HCT116 (cell line): ENCODE data around the gene CCP110. TPM values are rescaled to one million over a fixed set of nuclear protein-coding genes. Genes with fewer than 3 reads are reported as not detected.

ENCODE experiments used
- ATAC-seq: fragments of 200-7000 bp; cut with Tn5 transposase; 2 replicates; pipeline ENCODE4 v1.9.1; 2020; ENCODE audit warnings: mild to moderate bottlenecking, moderate library complexity
- BruUV-seq: library from RNA; stranded (reverse); fragments of 400-500 nt; replicated peaks from 2 replicates; lab custom pipeline; 2021; lab: Mats Ljungman, UMichigan
- CTCF ChIA-PET: fragments of 300-600 bp; sonication (Branson Sonifier 250); formaldehyde crosslinking; loops from one replicate; lab custom pipeline; 2021; ENCODE audit warnings: antibody characterized with exemption; lab: Charles Lee
- POLR2A ChIA-PET: fragments of 300-600, 350-600 bp; sonication (Branson Sonifier 250); formaldehyde crosslinking; loops from one replicate; lab custom pipeline; 2021; ENCODE audit warnings: antibody characterized with exemption; lab: Charles Lee
- RAD21 ChIA-PET, 2 experiments: fragments of 300-600 bp; sonication (Branson Sonifier 250); formaldehyde crosslinking; loops; one replicate each; lab custom pipeline; 2023; ENCODE audit warnings: low total read pairs in 2 of 2; ENCODE audit not compliant: uncharacterized antibody in 2 of 2, unreplicated experiment in 2 of 2, low non-redundant PET in 1 of 2; lab: Charles Lee
- DNase-seq: peaks from one replicate; pipeline ENCODE4 v3.0.0-alpha.2; 2010; ENCODE audit warnings: low read depth, low spot score
- H2AFZ ChIP-seq: fragments of 200-600 bp; shearing (Covaris generic), sonication (generic); 2 replicates; pipeline ENCODE4 v1.6.1; 2017; ENCODE audit warnings: low read depth, mixed run types, mixed read lengths, antibody characterized with exemption, low read length; ENCODE audit not compliant: poor library complexity, severe bottlenecking
- H3K27ac ChIP-seq: 2 replicates; pipeline ENCODE4 v1.5.1; 2012; ENCODE audit warnings: low read depth, low read length
- H3K27me3 ChIP-seq: fragments of 200-600 bp; sonication (generic); 2 replicates; pipeline ENCODE4 v1.6.1; 2016; ENCODE audit warnings: mixed run types, low read length, mixed read lengths; ENCODE audit not compliant: insufficient read depth
- H3K36me3 ChIP-seq, 2 experiments: fragments of 200-500 bp in 1 of 2; fragments of 200-600 bp in 1 of 2; sonication (Bioruptor generic) in 1 of 2; sonication (generic) in 1 of 2; 2 replicates each; pipeline versions ENCODE4 v1.5.1 to v1.6.1; 2014 to 2016; ENCODE audit warnings: low read length in 2 of 2, inconsistent platforms in 1 of 2, mixed read lengths in 1 of 2, mixed run types in 1 of 2; ENCODE audit not compliant: insufficient read depth in 2 of 2, control insufficient read depth in 1 of 2
- H3K4me1 ChIP-seq, 2 experiments: fragments of 200-600 bp in 1 of 2; sonication (generic) in 1 of 2; 2 replicates each; pipeline versions ENCODE4 v1.5.1 to v1.6.1; 2012 to 2017; ENCODE audit warnings: low read length in 2 of 2, inconsistent platforms in 1 of 2, mild to moderate bottlenecking in 1 of 2, mixed read lengths in 1 of 2, mixed run types in 1 of 2, moderate library complexity in 1 of 2; ENCODE audit not compliant: insufficient read depth in 2 of 2, control insufficient read depth in 1 of 2
- H3K4me2 ChIP-seq: fragments of 200-600 bp; sonication (generic); 2 replicates; pipeline ENCODE4 v1.6.1; 2017; ENCODE audit warnings: mixed run types, low read length, mixed read lengths
- H3K4me3 ChIP-seq, 2 experiments: fragments of 200-600 bp in 1 of 2; sonication (generic) in 1 of 2; replicated peaks in 1 of 2; 2 replicates each; pipeline ENCODE4 v1.5.1; 2011 to 2016; ENCODE audit warnings: low read length in 2 of 2, control low read depth in 1 of 2, low read depth in 1 of 2, mild to moderate bottlenecking in 1 of 2, mixed read lengths in 1 of 2, mixed run types in 1 of 2
- H3K79me2 ChIP-seq: fragments of 200-600 bp; sonication (generic); 2 replicates; pipeline ENCODE4 v1.6.1; 2017; ENCODE audit warnings: mild to moderate bottlenecking, mixed run types, low read length, moderate library complexity, mixed read lengths; ENCODE audit not compliant: insufficient read depth
- H3K9ac ChIP-seq: fragments of 200-600 bp; sonication (generic); 2 replicates; pipeline ENCODE4 v1.6.1; 2016; ENCODE audit warnings: low read length, mixed read lengths
- H3K9me2 ChIP-seq: fragments of 200-600 bp; sonication (generic), shearing (Covaris generic); 2 replicates; pipeline ENCODE4 v1.6.1; 2017; ENCODE audit warnings: mixed run types, mild to moderate bottlenecking, moderate library complexity; ENCODE audit not compliant: insufficient read depth
- H3K9me3 ChIP-seq, 2 experiments: fragments of 200-500 bp in 1 of 2; fragments of 200-600 bp in 1 of 2; sonication (Bioruptor generic) in 1 of 2; sonication (generic) in 1 of 2; 2 replicates each; pipeline ENCODE4 v1.6.1; 2014 to 2017; ENCODE audit warnings: low read length in 2 of 2, mixed read lengths in 2 of 2, inconsistent platforms in 1 of 2, low read depth in 1 of 2, mild to moderate bottlenecking in 1 of 2, mixed run types in 1 of 2, moderate library complexity in 1 of 2; ENCODE audit not compliant: control insufficient read depth in 1 of 2, insufficient read depth in 1 of 2
- H4K20me1 ChIP-seq: fragments of 200-600 bp; sonication (generic), shearing (Covaris generic); 2 replicates; pipeline ENCODE4 v1.6.1; 2017; ENCODE audit warnings: mixed run types, mild to moderate bottlenecking, moderate library complexity; ENCODE audit not compliant: insufficient read depth
- CEBPB ChIP-seq: IDR thresholded peaks from 2 replicates; pipeline ENCODE4 v1.6.1; 2012; ENCODE audit warnings: low read depth
- CTCF ChIP-seq, 3 experiments: fragments of 200-600 bp in 1 of 3; sonication (generic) in 1 of 3; IDR thresholded peaks in 2 of 3; conservative IDR thresholded peaks in 1 of 3; 2 replicates each; pipeline ENCODE4 v1.5.1; 2012 to 2017; ENCODE audit warnings: low read depth in 2 of 3, low read length in 2 of 3, antibody characterized with exemption in 1 of 3, borderline replicate concordance in 1 of 3, control low read depth in 1 of 3, mild to moderate bottlenecking in 1 of 3, mixed read lengths in 1 of 3, mixed run types in 1 of 3, moderate library complexity in 1 of 3; ENCODE audit not compliant: insufficient read depth in 1 of 3
- EZH2 ChIP-seq: fragments of 200-600 bp; sonication (generic); IDR thresholded peaks from 2 replicates; pipeline ENCODE4 v1.6.1; 2017; ENCODE audit warnings: antibody characterized with exemption, mixed run types
- EZH2phosphoT487 ChIP-seq: fragments of 200-600 bp; IDR thresholded peaks from 2 replicates; pipeline ENCODE4 v1.6.1; 2018; ENCODE audit warnings: antibody characterized with exemption, borderline replicate concordance
- POLR2AphosphoS5 ChIP-seq: IDR thresholded peaks from 2 replicates; pipeline ENCODE4 v1.6.1; 2011; ENCODE audit warnings: mild to moderate bottlenecking, low read depth, low read length, moderate library complexity
- RAD21 ChIP-seq: IDR thresholded peaks from 2 replicates; pipeline ENCODE4 v1.6.1; 2012; ENCODE audit warnings: low read depth, mild to moderate bottlenecking
- REST ChIP-seq: IDR thresholded peaks from 2 replicates; pipeline ENCODE4 v1.6.1; 2012; ENCODE audit warnings: low read depth
- SIN3A ChIP-seq: IDR thresholded peaks from 2 replicates; pipeline ENCODE4 v1.6.1; 2012; ENCODE audit warnings: low read depth
- SP1 ChIP-seq: IDR thresholded peaks from 2 replicates; pipeline ENCODE4 v1.6.1; 2012; ENCODE audit warnings: low read depth
- SRF ChIP-seq: IDR thresholded peaks from 2 replicates; pipeline ENCODE4 v1.6.1; 2012; ENCODE audit warnings: low read depth
- TCF7L2 ChIP-seq: IDR thresholded peaks from 2 replicates; pipeline ENCODE4 v1.7.0; 2011; ENCODE audit warnings: borderline replicate concordance, inconsistent platforms; ENCODE audit not compliant: insufficient read depth, insufficient read length; ENCODE audit errors: extremely low read depth
- YY1 ChIP-seq: IDR thresholded peaks from 2 replicates; pipeline ENCODE4 v1.6.1; 2011; ENCODE audit warnings: low read length, low read depth, moderate library complexity, mild to moderate bottlenecking; ENCODE audit not compliant: insufficient replicate concordance; ENCODE audit errors: extremely low read depth
- ZFX ChIP-seq: fragments of 450-650 bp; IDR thresholded peaks from 2 replicates; pipeline ENCODE4 v1.6.1; 2017
- ZNF274 ChIP-seq: fragments of 200-500 bp; sonication (Bioruptor generic); IDR thresholded peaks from 2 replicates; pipeline ENCODE4 v1.6.1; 2014; ENCODE audit warnings: mild to moderate bottlenecking, low read depth, low read length, inconsistent platforms
- intact Hi-C: fragments of 100-400 bp; cut with micrococcal nuclease; formaldehyde crosslinking; loops from 2 replicates; pipeline ENCODE4 v1.10.0; 2022
- total RNA-seq: library from RNA; stranded (reverse); gene quantifications from one replicate; pipeline ENCODE4 v1.2.1, GENCODE V29; 2021; ENCODE audit not compliant: unreplicated experiment

Gene CCP110
- total RNA-seq, 1 experiment from 2014 or later, result 21.4 TPM

- Histone ChIP-seq H3K4me3 (no peak overlapping the region), H3K27me3 (no peaks in the 10 kb centered on the region), H3K9ac (no peak overlapping the region), H3K4me1 (no peaks in the 10 kb centered on the region)
- POLR2A ChIA-PET, result no interaction called here
- intact Hi-C loops, result no loop called here
- TF ChIP-seq RAD21 (no peak), SIN3A (no peak), SP1 (no peak), TCF7L2 (no peak), SRF (no peak)
- TF ChIP-seq, all 23 proteins: peak for 0
- DNase-seq (no peak), ATAC-seq (no peak)
- ChIA-PET CTCF (interaction anchor here (3.2 kb wide), 1 partner anchor 21 kb away, joined by 14 read pairs; no protein-coding TSS in a partner anchor), RAD21 (no interaction called here)
- no peaks in the 10 kb centered on the region for H3K9me3 ChIP-seq
- H3K79me2 ChIP-seq, result no peaks in the 10 kb centered on the region
- BruUV-seq, result no TSS peak
- no peaks in the 10 kb centered on the region for H3K36me3 ChIP-seq
- no peaks in the 10 kb centered on the region for H3K9me2 ChIP-seq
- no peak overlapping the region for H3K4me2 ChIP-seq
- no peak overlapping the region for H2AFZ ChIP-seq
- no peak overlapping the region for H3K27ac ChIP-seq
- H4K20me1 ChIP-seq, result no peaks in the 10 kb centered on the region
These were observed 39.6 kb downstream of the CCP110 start for GRCh38 chr16:19563377-19563776.

GRCh38 chr16:19566362-19566761, 42.6 kb downstream of the CCP110 start:
- Histone ChIP-seq H3K36me3 (no peaks in the 10 kb centered on the region), H3K27ac (no peak overlapping the region), H3K79me2 (no peaks in the 10 kb centered on the region), H3K9me2 (no peaks in the 10 kb centered on the region), H3K4me1 (no peaks in the 10 kb centered on the region), H3K4me3 (no peak overlapping the region), H3K9me3 (no peaks in the 10 kb centered on the region), H3K4me2 (no peak overlapping the region), H3K9ac (no peak overlapping the region), H2AFZ (no peak overlapping the region), H3K27me3 (no peaks in the 10 kb centered on the region), H4K20me1 (no peaks in the 10 kb centered on the region)
- BruUV-seq, result no TSS peak
- ChIA-PET RAD21 (no interaction called here), CTCF (interaction anchor here (1.0 to 1.2 kb wide), 2 partner anchors 11 to 17 kb away, joined by 3 to 7 read pairs; partner anchors contain the start of gene VPS35L), POLR2A (no interaction called here)
- no peak for DNase-seq
- intact Hi-C loops, result no loop called here
- no peak for ATAC-seq
- TF ChIP-seq POLR2AphosphoS5 (no peak), REST (no peak), YY1 (no peak), SP1 (no peak), RAD21 (no peak), ZNF274 (no peak), CTCF (IDR thresholded peaks at IDR 0.05 in 2 of 3, conservative IDR thresholded peaks at IDR 0.05 in 1 of 3; ENCODE audit: borderline replicate concordance in 1 of 3, insufficient read depth in 1 of 3, low read depth in 2 of 3, low read length in 2 of 3) (no peak), CEBPB (no peak), ZFX (no peak), EZH2phosphoT487 (no peak), EZH2 (no peak)
